ENCODE results near the gene NT5DC4. TPM values are rescaled to one million over a fixed set of nuclear protein-coding genes. Genes with fewer than 3 reads are reported as not detected.
A peak's percentile ranks its signal among the peaks of the same experiment; 100 is the strongest.

NT5DC4 gene
- total RNA-seq, 1 donor from 2014 or later, result not detected

GRCh38 chr2:112784199-112785189 lies 63.7 kb downstream of the NT5DC4 start, which contains the start of gene IL1A:
Gene IL1A (minus strand): TSS chr2:112784493. CDS start chr2:112783770, 723 bp downstream.
- DNase-seq (ENCODE audit: low read depth) (peak; percentile 94), FAIRE-seq (peak; percentile 73)
- TF ChIP-seq CTCF (IDR thresholded peaks at IDR 0.05; ENCODE audit: insufficient read depth, low read length, severe bottlenecking), result no peak
- Histone ChIP-seq H3K27me3 (ENCODE audit: control insufficient read depth, insufficient read depth, low read length) (no peaks in the 10 kb centered on the region), H3K36me3 (ENCODE audit: control insufficient read depth, insufficient read depth, low read length) (peaks cover 14% of the 10 kb centered on the region), H3K4me3 (ENCODE audit: low read depth, low read length) (peak within 1 kb of the TSS; percentile 62)

GRCh38 chr2:112787294-112787693 lies 66.5 kb downstream of the NT5DC4 start:
- DNase-seq (ENCODE audit: low read depth) (peak; percentile 87), FAIRE-seq (no peak)
- Histone ChIP-seq H3K4me3 (ENCODE audit: low read depth, low read length) (no peak overlapping the region), H3K36me3 (ENCODE audit: control insufficient read depth, insufficient read depth, low read length) (peaks cover 3% of the 10 kb centered on the region), H3K27me3 (ENCODE audit: control insufficient read depth, insufficient read depth, low read length) (no peaks in the 10 kb centered on the region)
- no peak for TF ChIP-seq CTCF (IDR thresholded peaks at IDR 0.05; ENCODE audit: insufficient read depth, low read length, severe bottlenecking)

GRCh38 chr2:112787729-112788393 lies 67.0 kb downstream of the NT5DC4 start:
- no peak for FAIRE-seq
- no peak overlapping the region for H3K4me3 ChIP-seq (ENCODE audit: low read depth, low read length)
- DNase-seq (ENCODE audit: low read depth), result no peak
- TF ChIP-seq CTCF (IDR thresholded peaks at IDR 0.05; ENCODE audit: insufficient read depth, low read length, severe bottlenecking), result no peak
- H3K27me3 ChIP-seq (ENCODE audit: control insufficient read depth, insufficient read depth, low read length), result no peaks in the 10 kb centered on the region
- H3K36me3 ChIP-seq (ENCODE audit: control insufficient read depth, insufficient read depth, low read length), result peaks cover 1% of the 10 kb centered on the region

- DNase-seq (ENCODE audit: low read depth) (no peak), FAIRE-seq (no peak)
- H3K36me3 ChIP-seq (ENCODE audit: control insufficient read depth, insufficient read depth, low read length), result no peaks in the 10 kb centered on the region
- H3K4me3 ChIP-seq (ENCODE audit: low read depth, low read length), result no peak overlapping the region
- no peak for TF ChIP-seq CTCF (IDR thresholded peaks at IDR 0.05; ENCODE audit: insufficient read depth, low read length, severe bottlenecking)
- H3K27me3 ChIP-seq (ENCODE audit: control insufficient read depth, insufficient read depth, low read length), result no peaks in the 10 kb centered on the region
These were observed 67.8 kb downstream of the NT5DC4 start for GRCh38 chr2:112788653-112789052.

Other genes starting within 250 kb of the NT5DC4 start
- 23.2 and 26.6 TPM in 2 replicates for gene TTL, start 238.9 kb upstream of the NT5DC4 start, total RNA-seq
- gene POLR1B, start 178.6 kb upstream of the NT5DC4 start, total RNA-seq, result 25.7 and 40.8 TPM in 2 replicates
- gene CHCHD5, start 136.4 kb upstream of the NT5DC4 start, total RNA-seq, result 10.3 and 20.2 TPM in 2 replicates
- 47.7 and 63.4 TPM in 2 replicates for gene SLC20A1, start 75.1 kb upstream of the NT5DC4 start, total RNA-seq
- gene CKAP2L, start 43.6 kb downstream of the NT5DC4 start, total RNA-seq, result 0.13 and 0.26 TPM in 2 replicates
- gene IL1A, start 63.5 kb downstream of the NT5DC4 start, total RNA-seq, result 53.5 and 82.7 TPM in 2 replicates
- 22.6 and 41.0 TPM in 2 replicates for gene IL1B, start 115.8 kb downstream of the NT5DC4 start, total RNA-seq
- not detected in 2 replicates for gene IL37, start 190.1 kb downstream of the NT5DC4 start, total RNA-seq

Measured in bronchial epithelial cell (primary cell).